Measurements from ENCODE around the gene STARD5.
"Not testable (repeated sequence)": the region's sequence is repeated elsewhere in the genome, so short reads cannot be mapped to it uniquely, and the experiment has no call there.

- TF ChIP-seq CTCF (conservative IDR thresholded peaks at IDR 0.05); ZFX (IDR thresholded peaks at IDR 0.05): not testable (repeated sequence)
Measured at GRCh38 chr15:81348691-81349090, 24.8 kb upstream of the STARD5 start.

All from C4-2B (cell line).